ENCODE data around the gene SRPK1. TPM values are rescaled to one million over a fixed set of nuclear protein-coding genes. Genes with fewer than 3 reads are reported as not detected.

Gene SRPK1
- total and polyA plus RNA-seq, 2 of the 8 experiments (the other 6 are each of a cell fraction or from before 2014, with no cell fraction given), result 25.7 to 116 TPM

- H3K23ac ChIP-seq (ENCODE audit: insufficient read length), result no peak overlapping the region
- no peaks in the 10 kb centered on the region for H3K23me2 ChIP-seq (ENCODE audit: low read depth, low read length)
- TF ChIP-seq SP1 (IDR thresholded peaks at IDR 0.05; ENCODE audit: low read depth, low read length) (no peak), JUND (IDR thresholded peaks at IDR 0.05; ENCODE audit: low read length) (no peak)
These were observed 21.5 kb upstream of the SRPK1 start for GRCh38 chr6:35942355-35942754.

More at GRCh38 chr6:35942355-35942754, 21.5 kb upstream of the SRPK1 start:
- no peaks in the 10 kb centered on the region; a peak in 1 of 4 replicates for H3K9me3 ChIP-seq (ENCODE audit: insufficient read depth in 2 of 2, low read depth in 1 of 2, low read length in 1 of 2)
- H2BK5ac ChIP-seq (ENCODE audit: low read depth, low read length), result no peak overlapping the region
- H2BK12ac ChIP-seq (ENCODE audit: low read depth, low read length), result no peak overlapping the region
- ChIA-PET POLR2A (ENCODE audit: partially characterized antibody) (interaction anchor here (1.7 kb wide), 1 partner anchor 10 kb away, joined by 4 read pairs; no protein-coding TSS in a partner anchor), CTCF (ENCODE audit: partially characterized antibody) (no interaction called here)
- no peak overlapping the region for H2BK15ac ChIP-seq (ENCODE audit: low read length)
- H4K8ac ChIP-seq (ENCODE audit: extremely low read depth, insufficient read depth, low read length), result no peak overlapping the region
- no peaks in the 10 kb centered on the region for H3K79me1 ChIP-seq (ENCODE audit: low read depth, low read length)
- H2BK120ac ChIP-seq (replicated peaks; ENCODE audit: low read depth, low read length), result no peak overlapping the region
- FAIRE-seq (no peak), DNase-seq (ENCODE audit: low read depth in 1 of 2, low spot score in 2 of 2) (no peak)
- no peaks in the 10 kb centered on the region for H3K4me1 ChIP-seq (replicated peaks in 1 of 4; ENCODE audit: control insufficient read depth in 3 of 4, insufficient read depth in 4 of 4, low read length in 3 of 4)
- H3K4ac ChIP-seq (replicated peaks; ENCODE audit: insufficient read length, low read depth, low read length), result no peak overlapping the region
- H3K18ac ChIP-seq (ENCODE audit: extremely low read depth, low read length), result no peak overlapping the region
- H2AFZ ChIP-seq (ENCODE audit: low read length), result no peak overlapping the region
- H3K56ac ChIP-seq (replicated peaks; ENCODE audit: insufficient read length, low read depth, low read length), result no peak overlapping the region
- no peaks in the 10 kb centered on the region for H3K79me2 ChIP-seq (ENCODE audit: control insufficient read depth in 1 of 2, insufficient read depth in 2 of 2, low read length in 2 of 2)
- no peaks in the 10 kb centered on the region for H3K36me3 ChIP-seq (ENCODE audit: control insufficient read depth in 2 of 4, insufficient read depth in 4 of 4, low read length in 3 of 4)
- no peak overlapping the region for H3K9ac ChIP-seq (replicated peaks in 1 of 4; ENCODE audit: extremely low read depth in 1 of 4, low read depth in 3 of 4, low read length in 3 of 4)
- no peaks in the 10 kb centered on the region for H4K20me1 ChIP-seq (replicated peaks in 1 of 2; ENCODE audit: control insufficient read depth in 1 of 2, insufficient read depth in 2 of 2, low read length in 2 of 2)
- H2AK5ac ChIP-seq (ENCODE audit: low read depth, low read length), result no peak overlapping the region
- H3K4me3 ChIP-seq (ENCODE audit: extremely low read depth in 1 of 4, insufficient read depth in 2 of 4, low read depth in 3 of 4, low read length in 4 of 4), result no peak overlapping the region
- no peak overlapping the region for H3K27ac ChIP-seq (ENCODE audit: low read depth, low read length)
- no peak overlapping the region for H3K4me2 ChIP-seq (ENCODE audit: insufficient read depth in 1 of 2, low read depth in 2 of 2, low read length in 2 of 2)
- no peak overlapping the region for H4K5ac ChIP-seq (ENCODE audit: insufficient read length, low read depth, low read length)
- no peak overlapping the region for H4K91ac ChIP-seq (replicated peaks; ENCODE audit: insufficient read length, low read length)
- H3K27me3 ChIP-seq (replicated peaks in 1 of 4; ENCODE audit: control insufficient read depth in 3 of 4, extremely low read depth in 1 of 4, insufficient read depth in 3 of 4, low read length in 3 of 4), result no peaks in the 10 kb centered on the region
- no peak overlapping the region for H3K14ac ChIP-seq (ENCODE audit: insufficient read length)
- no peak overlapping the region for H2BK20ac ChIP-seq (ENCODE audit: low read length)
